Measurements from ENCODE around the gene SYNGR3.

GRCh38 chr16:2037115-2037514 lies 47.3 kb downstream of the SYNGR3 start:
- TF ChIP-seq POLR2A (IDR thresholded peaks at IDR 0.05; ENCODE audit: low read depth, low read length) (no peak), TAF1 (IDR thresholded peaks at IDR 0.05; ENCODE audit: low read depth, low read length) (no peak), POLR2AphosphoS5 (IDR thresholded peaks at IDR 0.05; ENCODE audit: low read depth, low read length) (no peak), SPI1 (IDR thresholded peaks at IDR 0.05; ENCODE audit: low read depth, low read length) (no peak), POU2F2 (IDR thresholded peaks at IDR 0.05; ENCODE audit: low read depth, low read length) (no peak), PAX5 (IDR thresholded peaks at IDR 0.05; ENCODE audit: insufficient read depth, low read length, severe bottlenecking) (no peak)

Data from GM12891 (cell line).